ENCODE data around the gene KLHL21. TPM values are rescaled to one million over a fixed set of nuclear protein-coding genes. Genes with fewer than 3 reads are reported as not detected.

KLHL21 gene
- total RNA-seq, 1 donor from 2014 or later, result 83.7 TPM

DNA sequence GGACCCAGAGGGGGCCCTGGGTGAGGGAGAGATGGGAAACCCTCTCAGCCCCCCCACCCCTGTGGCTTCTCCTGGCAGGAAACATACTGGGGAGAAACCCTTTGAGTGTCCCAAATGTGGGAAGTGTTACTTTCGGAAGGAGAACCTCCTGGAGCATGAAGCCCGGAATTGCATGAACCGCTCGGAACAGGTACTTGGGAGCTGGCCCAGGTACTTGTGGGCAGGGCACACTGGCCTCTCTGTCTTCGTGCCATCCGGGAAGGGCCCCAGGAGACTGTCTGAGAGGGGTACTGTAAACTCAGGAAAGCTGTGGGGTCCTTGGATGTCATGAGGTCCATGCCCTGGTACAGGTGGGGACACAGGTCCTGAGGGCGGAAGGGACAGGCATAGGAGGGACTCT, 16.8 kb downstream of the KLHL21 start:
- Histone ChIP-seq H3K9me3 (replicated peaks) (no peaks in the 10 kb centered on the region), H3K27me3 (ENCODE audit: low read depth) (no peaks in the 10 kb centered on the region), H3K4me3 (no peak overlapping the region), H3K36me3 (peaks cover 35% of the 10 kb centered on the region), H3K27ac (replicated peaks) (peak overlapping the region; percentile 61), H3K4me1 (peaks cover 89% of the 10 kb centered on the region)
- TF ChIP-seq, protein P1, sequence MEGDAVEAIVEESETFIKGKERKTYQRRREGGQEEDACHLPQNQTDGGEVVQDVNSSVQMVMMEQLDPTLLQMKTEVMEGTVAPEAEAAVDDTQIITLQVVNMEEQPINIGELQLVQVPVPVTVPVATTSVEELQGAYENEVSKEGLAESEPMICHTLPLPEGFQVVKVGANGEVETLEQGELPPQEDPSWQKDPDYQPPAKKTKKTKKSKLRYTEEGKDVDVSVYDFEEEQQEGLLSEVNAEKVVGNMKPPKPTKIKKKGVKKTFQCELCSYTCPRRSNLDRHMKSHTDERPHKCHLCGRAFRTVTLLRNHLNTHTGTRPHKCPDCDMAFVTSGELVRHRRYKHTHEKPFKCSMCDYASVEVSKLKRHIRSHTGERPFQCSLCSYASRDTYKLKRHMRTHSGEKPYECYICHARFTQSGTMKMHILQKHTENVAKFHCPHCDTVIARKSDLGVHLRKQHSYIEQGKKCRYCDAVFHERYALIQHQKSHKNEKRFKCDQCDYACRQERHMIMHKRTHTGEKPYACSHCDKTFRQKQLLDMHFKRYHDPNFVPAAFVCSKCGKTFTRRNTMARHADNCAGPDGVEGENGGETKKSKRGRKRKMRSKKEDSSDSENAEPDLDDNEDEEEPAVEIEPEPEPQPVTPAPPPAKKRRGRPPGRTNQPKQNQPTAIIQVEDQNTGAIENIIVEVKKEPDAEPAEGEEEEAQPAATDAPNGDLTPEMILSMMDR (IDR thresholded peaks at IDR 0.05; ENCODE audit: borderline replicate concordance), result no peak
- intact Hi-C loops (cut with micrococcal nuclease), result no loop called here
- DNase-seq, result no peak

DNA sequence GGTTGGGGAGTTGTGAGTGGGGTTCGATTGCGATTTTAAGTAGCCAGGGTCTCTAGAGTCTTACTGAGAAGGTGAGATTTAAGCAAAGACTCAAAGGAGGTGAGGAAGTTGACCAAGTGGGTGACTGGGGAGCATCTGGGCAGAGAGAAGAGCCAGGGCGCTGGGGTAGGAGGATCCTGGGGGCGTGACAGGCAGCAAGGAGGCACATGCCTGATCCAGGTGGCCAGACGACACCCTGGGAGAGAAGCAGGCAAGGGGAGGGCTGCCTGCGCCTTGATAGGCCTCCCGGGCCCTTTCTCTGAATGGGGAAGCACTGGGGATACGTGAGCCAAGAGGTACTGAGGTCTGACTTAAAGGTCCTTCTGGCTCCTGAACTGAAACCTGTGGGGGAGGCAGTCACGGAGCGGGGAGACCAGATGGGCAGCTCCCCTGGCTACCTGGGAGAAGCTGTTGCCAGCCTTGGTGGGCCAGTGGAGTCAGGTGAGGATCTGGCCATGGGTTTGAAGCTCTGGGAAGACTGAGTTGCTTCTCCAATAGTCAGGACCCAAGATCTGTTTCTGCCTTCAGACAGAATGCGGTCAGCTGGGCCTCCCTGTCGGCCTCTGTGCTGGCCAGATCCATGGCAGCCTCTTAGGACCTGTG, 17.5 kb downstream of the KLHL21 start:
- Histone ChIP-seq H3K27me3 (ENCODE audit: low read depth) (no peaks in the 10 kb centered on the region), H3K4me1 (peaks cover 92% of the 10 kb centered on the region), H3K4me3 (no peak overlapping the region), H3K27ac (replicated peaks) (no peak overlapping the region), H3K36me3 (peaks cover 29% of the 10 kb centered on the region), H3K9me3 (replicated peaks) (no peaks in the 10 kb centered on the region)
- intact Hi-C loops (cut with micrococcal nuclease), result no loop called here
- DNase-seq, result no peak
- TF ChIP-seq, protein P1 (IDR thresholded peaks at IDR 0.05; ENCODE audit: borderline replicate concordance), result no peak

DNA sequence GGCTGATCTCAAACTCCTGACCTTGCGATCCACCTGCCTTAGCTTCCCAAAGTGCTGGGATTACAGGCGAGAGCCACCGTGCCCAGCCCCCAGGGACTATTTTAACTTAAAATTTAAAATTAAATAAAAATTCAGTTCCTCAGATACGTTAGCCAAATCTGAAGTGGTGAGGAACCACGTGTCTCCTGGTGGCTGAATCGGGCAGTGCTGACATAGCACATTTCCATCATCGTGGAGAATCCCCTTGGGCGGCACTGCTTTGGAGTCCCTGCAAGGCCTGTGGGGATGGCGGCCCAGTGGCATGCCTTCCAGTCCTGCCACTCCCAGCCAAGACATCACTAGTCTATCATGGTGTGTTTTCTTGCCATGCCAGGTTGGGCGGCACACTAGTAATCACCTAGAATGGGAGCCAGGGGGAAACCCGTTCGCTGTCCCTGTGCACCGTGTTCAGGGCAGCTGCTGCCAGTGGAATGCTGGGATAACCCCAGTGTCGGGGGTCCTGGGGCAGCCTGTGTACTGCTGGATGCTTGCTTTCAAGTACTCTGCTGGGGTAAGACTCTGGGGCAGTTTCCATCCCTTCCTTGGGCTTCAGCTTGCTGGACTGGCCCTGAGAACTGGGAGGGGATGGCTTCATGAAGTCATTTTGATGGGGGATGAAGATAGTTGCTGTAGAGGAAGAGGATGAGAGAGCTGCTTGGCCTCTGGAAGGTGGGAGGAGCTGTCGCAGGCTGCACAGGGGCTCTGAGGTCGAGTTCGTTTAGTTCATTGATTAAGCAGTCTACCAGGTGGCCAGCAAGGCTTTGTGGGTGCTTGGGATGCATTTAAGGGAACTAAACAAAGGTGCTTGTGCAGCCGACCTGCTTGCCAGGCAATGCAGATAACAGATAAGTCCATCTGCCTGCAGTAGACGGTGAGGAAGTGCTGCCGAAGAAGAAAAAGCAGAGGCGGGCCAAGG, 18.3 kb downstream of the KLHL21 start:
- H3K4me1 ChIP-seq, result peaks cover 90% of the 10 kb centered on the region
- no peaks in the 10 kb centered on the region for H3K9me3 ChIP-seq (replicated peaks)
- peaks cover 21% of the 10 kb centered on the region for H3K36me3 ChIP-seq
- H3K27ac ChIP-seq (replicated peaks), result no peak overlapping the region
- TF ChIP-seq, protein P1 (IDR thresholded peaks at IDR 0.05; ENCODE audit: borderline replicate concordance), result no peak
- intact Hi-C loops (cut with micrococcal nuclease), result no loop called here
- no peak overlapping the region for H3K4me3 ChIP-seq
- H3K27me3 ChIP-seq (ENCODE audit: low read depth), result no peaks in the 10 kb centered on the region
- DNase-seq, result no peak

DNA sequence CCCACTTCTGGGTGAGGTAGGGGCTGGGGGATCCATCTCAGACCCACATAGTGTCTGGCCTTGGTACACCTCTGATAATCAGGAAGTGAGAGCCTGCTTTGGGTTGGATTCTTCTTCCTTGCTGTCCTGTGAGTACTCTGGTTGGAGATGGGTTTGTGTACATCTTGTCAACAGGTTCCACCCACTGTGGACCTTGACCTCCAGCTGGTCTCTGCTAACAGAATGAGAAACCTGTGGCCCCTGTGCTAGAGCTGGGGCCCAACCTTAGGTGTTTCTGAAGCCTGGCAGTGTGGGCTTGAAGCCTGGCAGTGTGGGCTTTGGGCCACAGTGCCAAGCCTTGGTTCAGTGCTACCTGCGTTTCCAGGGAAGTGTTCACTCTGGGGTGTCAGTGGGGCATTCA, 20.3 kb downstream of the KLHL21 start:
- Histone ChIP-seq H3K27ac (replicated peaks) (no peak overlapping the region), H3K27me3 (ENCODE audit: low read depth) (no peaks in the 10 kb centered on the region), H3K4me1 (peaks cover 88% of the 10 kb centered on the region), H3K9me3 (replicated peaks) (no peaks in the 10 kb centered on the region), H3K4me3 (no peak overlapping the region), H3K36me3 (peaks cover under 1% of the 10 kb centered on the region)
- TF ChIP-seq, protein P1 (IDR thresholded peaks at IDR 0.05; ENCODE audit: borderline replicate concordance), result no peak
- intact Hi-C loops (cut with micrococcal nuclease), result no loop called here
- no peak for DNase-seq

DNA sequence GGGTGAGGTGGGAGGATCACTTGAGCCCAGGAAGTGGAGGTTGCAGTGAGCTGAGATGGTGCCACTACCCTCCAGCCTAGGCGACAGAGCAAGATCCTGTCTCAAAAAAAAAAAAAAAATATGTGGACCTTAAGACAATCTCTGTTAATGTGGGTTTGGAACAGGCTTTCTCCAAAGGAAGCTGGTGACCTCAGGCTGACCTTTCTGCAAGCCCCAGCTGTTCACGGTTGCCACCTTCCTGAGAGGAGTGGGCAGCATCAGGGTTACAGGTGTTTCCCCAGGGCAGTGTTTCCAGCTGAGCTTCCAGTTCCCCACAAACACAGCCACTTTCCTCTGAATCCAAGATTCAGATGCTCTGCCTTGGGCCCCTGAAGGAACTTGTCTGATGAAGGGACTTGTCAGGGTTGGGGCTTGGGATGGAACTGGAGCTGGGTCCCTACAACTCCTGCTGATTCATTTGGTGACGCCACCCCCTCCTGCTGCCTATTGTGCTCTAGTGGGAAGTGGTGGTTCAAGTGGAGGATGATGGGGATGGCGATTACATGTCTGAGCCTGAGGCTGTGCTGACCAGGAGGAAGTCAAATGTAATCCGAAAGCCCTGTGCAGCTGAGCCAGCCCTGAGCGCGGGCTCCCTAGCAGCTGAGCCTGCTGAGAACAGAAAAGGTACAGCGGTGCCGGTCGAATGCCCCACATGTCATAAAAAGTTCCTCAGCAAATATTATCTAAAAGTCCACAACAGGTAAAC, 20.9 kb downstream of the KLHL21 start:
- Histone ChIP-seq H3K27me3 (ENCODE audit: low read depth) (no peaks in the 10 kb centered on the region), H3K9me3 (replicated peaks) (no peaks in the 10 kb centered on the region), H3K36me3 (no peaks in the 10 kb centered on the region), H3K4me3 (peak overlapping the region; percentile 96), H3K27ac (replicated peaks) (peak overlapping the region; percentile 93), H3K4me1 (peaks cover 81% of the 10 kb centered on the region)
- TF ChIP-seq, protein P1 (IDR thresholded peaks at IDR 0.05; ENCODE audit: borderline replicate concordance), result no peak
- intact Hi-C loops (cut with micrococcal nuclease), result no loop called here
- no peak for DNase-seq

Measured in left ventricle myocardium inferior (tissue), 1 donor.